Kidney epithelial cell (primary cell): Measurements from ENCODE around the gene MACROD2. TPM values are rescaled to one million over a fixed set of nuclear protein-coding genes. Genes with fewer than 3 reads are reported as not detected.

Experiments
- DNase-seq: peaks from one replicate; pipeline ENCODE4 v3.0.0-alpha.2; 2010; ENCODE audit warnings: low read depth
- H3K27me3 ChIP-seq: 2 replicates; pipeline ENCODE4 v1.6.0; 2011; ENCODE audit warnings: low read length; ENCODE audit not compliant: control insufficient read depth, insufficient read depth
- H3K36me3 ChIP-seq: 2 replicates; pipeline ENCODE4 v1.5.1; 2011; ENCODE audit warnings: low read length; ENCODE audit not compliant: control insufficient read depth, insufficient read depth
- H3K4me3 ChIP-seq: 2 replicates; pipeline ENCODE4 v1.5.1; 2011; ENCODE audit warnings: low read depth, mild to moderate bottlenecking, control low read depth, low read length
- total RNA-seq: library from RNA; depleted of rRNA; stranded (reverse); fragments of >200 nt; gene quantifications from 2 replicates; pipeline ENCODE4 v1.2.3, GENCODE V29; 2015
- TF ChIP-seq, protein P1 (sequence below): IDR thresholded peaks from 2 replicates; pipeline ENCODE4 v1.5.1; 2011; ENCODE audit warnings: mild to moderate bottlenecking, moderate library complexity, low read length, control low read depth, inconsistent platforms; ENCODE audit not compliant: insufficient read depth, poor library complexity, severe bottlenecking

MACROD2 gene
- total RNA-seq, 1 donor from 2014 or later = 0.79 TPM

DNA sequence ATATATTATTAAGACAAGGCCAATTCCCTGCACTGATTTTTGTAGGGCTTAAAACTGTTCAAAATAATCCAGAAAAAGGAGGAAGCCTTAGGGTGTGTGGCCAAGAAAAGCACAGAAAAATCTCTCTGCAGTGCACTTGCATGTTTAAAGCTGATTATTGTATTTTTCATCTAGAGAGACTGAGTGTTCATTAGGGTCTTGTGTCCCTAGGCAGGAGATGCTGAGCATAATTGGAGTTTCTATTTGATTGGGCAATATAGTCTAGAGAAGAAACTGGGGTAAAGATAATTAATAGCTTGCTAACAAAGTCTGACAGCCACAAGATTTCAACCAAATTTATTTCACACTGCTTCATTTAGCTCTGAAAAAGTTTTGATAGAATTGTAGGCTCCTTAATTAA is 339.7 kb downstream of the MACROD2 start:
- no peaks in the 10 kb centered on the region for H3K27me3 ChIP-seq
- no peaks in the 10 kb centered on the region for H3K36me3 ChIP-seq
- peak overlapping the region; percentile 74 for H3K4me3 ChIP-seq
- TF ChIP-seq, protein P1, sequence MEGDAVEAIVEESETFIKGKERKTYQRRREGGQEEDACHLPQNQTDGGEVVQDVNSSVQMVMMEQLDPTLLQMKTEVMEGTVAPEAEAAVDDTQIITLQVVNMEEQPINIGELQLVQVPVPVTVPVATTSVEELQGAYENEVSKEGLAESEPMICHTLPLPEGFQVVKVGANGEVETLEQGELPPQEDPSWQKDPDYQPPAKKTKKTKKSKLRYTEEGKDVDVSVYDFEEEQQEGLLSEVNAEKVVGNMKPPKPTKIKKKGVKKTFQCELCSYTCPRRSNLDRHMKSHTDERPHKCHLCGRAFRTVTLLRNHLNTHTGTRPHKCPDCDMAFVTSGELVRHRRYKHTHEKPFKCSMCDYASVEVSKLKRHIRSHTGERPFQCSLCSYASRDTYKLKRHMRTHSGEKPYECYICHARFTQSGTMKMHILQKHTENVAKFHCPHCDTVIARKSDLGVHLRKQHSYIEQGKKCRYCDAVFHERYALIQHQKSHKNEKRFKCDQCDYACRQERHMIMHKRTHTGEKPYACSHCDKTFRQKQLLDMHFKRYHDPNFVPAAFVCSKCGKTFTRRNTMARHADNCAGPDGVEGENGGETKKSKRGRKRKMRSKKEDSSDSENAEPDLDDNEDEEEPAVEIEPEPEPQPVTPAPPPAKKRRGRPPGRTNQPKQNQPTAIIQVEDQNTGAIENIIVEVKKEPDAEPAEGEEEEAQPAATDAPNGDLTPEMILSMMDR = no peak
- no peak for DNase-seq

DNA sequence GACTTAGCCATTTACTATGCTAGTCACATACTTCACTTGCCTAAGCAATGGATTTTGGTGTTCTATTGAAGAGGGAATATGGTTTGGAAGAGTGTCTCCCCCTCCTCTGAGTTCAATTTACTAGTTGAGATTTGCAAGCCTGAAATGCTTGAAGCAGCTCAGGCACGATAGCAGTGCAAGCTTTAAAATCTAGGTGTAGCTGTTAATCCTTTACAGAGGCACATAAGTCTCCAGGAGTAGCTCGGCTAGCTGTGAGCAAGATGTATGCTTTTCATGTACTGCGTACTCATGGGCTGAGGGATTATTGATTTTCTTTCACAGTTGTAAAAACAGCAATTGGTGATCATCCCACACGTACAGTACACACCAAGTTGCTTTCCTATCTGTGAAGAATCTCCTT is 341.4 kb downstream of the MACROD2 start:
- Histone ChIP-seq H3K36me3 (no peaks in the 10 kb centered on the region), H3K4me3 (peak overlapping the region; percentile 74), H3K27me3 (no peaks in the 10 kb centered on the region)
- TF ChIP-seq, protein P1 = peak; percentile 22
- DNase-seq = no peak

DNA sequence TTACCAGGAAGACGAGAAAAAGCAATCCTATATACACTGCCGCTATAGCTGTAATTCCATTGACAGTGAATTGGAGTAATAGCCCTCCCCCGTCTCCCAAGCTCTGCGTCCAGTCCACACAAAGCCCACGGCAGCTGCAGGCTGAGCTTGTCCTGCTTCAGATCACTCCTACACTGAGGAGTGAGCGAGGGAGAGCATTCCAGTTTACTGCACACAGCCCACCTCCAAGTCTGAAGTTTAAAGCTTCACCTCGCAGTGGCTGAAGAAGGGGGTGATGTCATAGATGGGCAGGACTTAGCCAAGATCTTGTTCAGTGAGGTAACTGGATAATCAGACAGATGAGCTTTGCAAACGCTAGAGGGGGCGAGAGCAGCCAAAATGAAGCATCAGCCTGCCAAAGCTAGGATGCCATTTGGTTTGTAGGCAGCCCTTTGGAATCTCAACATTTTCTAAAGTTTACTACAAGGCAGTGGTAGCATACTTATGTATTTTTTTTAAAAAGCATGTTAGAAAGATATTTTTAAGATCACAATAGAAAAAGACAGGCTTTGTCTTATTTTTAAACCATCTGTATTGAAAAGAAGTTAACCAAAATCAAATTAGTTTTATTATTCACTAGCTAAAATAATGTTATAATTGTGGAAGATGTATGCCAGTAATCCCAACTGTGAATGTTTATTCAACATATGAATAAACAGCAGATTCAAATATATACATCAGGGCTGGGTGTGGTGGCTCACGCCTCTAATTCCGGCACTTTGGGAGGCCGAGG is 342.3 kb downstream of the MACROD2 start, which contains the start of gene FLRT3:
TSS of gene FLRT3 (minus strand) at position 213 of the 772 bp plus-strand sequence. CDS start 10,106 bp downstream, outside the sequence.
- Histone ChIP-seq H3K36me3 (no peaks in the 10 kb centered on the region), H3K27me3 (no peaks in the 10 kb centered on the region), H3K4me3 (peak within 1 kb of the TSS; percentile 74)
- TF ChIP-seq, protein P1 = peak; percentile 68
- peak; percentile 99 for DNase-seq

GRCh38 chr20:14341801-14342200 is 346.5 kb downstream of the MACROD2 start:
- TF ChIP-seq, protein P1 = no peak
- no peak for DNase-seq
- H3K4me3 ChIP-seq = no peak overlapping the region
- no peaks in the 10 kb centered on the region for H3K27me3 ChIP-seq
- H3K36me3 ChIP-seq = no peaks in the 10 kb centered on the region

DNA sequence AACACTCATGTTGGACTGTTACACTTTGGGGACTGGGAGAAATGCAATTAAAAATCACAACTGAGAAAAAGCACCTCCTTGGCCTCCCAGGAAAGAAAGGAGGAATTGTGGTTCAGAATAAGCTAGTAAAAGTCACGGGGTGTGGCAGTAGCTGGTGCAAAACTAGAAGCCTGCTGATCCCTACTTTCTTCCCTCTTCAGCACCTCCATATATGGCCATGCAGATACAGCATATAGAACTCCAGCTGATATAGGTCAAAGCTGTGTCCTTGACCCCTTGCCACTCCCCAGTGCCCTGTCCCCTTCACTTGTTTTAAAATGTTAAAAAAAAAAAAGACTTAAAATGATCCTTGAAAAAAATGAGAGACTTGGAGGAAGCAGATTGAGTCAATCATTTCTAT is 347.6 kb downstream of the MACROD2 start:
- no peaks in the 10 kb centered on the region for H3K27me3 ChIP-seq
- no peak overlapping the region for H3K4me3 ChIP-seq
- TF ChIP-seq, protein P1 = no peak
- H3K36me3 ChIP-seq = no peaks in the 10 kb centered on the region
- no peak for DNase-seq
